ENCODE results near the gene PLCB2.
A peak's percentile ranks its signal among the peaks of the same experiment; 100 is the strongest.

PLCB2 gene

GRCh38 chr15:40336744-40337122 is 29.0 kb upstream of the PLCB2 start:
- intact Hi-C loops (cut with micrococcal nuclease) = no loop called here
- Mint-ChIP-seq H3K4me3 (no peak overlapping the region), H3K4me1 (ENCODE audit: low read depth) (peaks cover 98% of the 10 kb centered on the region), H3K9me3 (no peaks in the 10 kb centered on the region), H3K27me3 (no peaks in the 10 kb centered on the region), H3K27ac (peak overlapping the region; percentile 100), H3K36me3 (ENCODE audit: low read depth) (peaks cover 22% of the 10 kb centered on the region)

GRCh38 chr15:40335938-40336743 is 28.4 kb upstream of the PLCB2 start:
- peak overlapping the region; percentile 100 for H3K27ac Mint-ChIP-seq
- no peaks in the 10 kb centered on the region for H3K27me3 Mint-ChIP-seq
- intact Hi-C loops (cut with micrococcal nuclease) = loop anchor here (2.0 kb wide), 1 partner anchor 51 kb away; no protein-coding TSS in a partner anchor
- peaks cover 95% of the 10 kb centered on the region for H3K4me1 Mint-ChIP-seq (ENCODE audit: low read depth)
- H3K9me3 Mint-ChIP-seq = no peaks in the 10 kb centered on the region
- peak overlapping the region; percentile 18 for H3K4me3 Mint-ChIP-seq
- peaks cover 25% of the 10 kb centered on the region for H3K36me3 Mint-ChIP-seq (ENCODE audit: low read depth)

GRCh38 chr15:40334941-40335795 is 27.4 kb upstream of the PLCB2 start:
- intact Hi-C loops (cut with micrococcal nuclease) = loop anchor here (1.0 to 2.0 kb wide), 3 partner anchors 12 to 50 kb away; partner anchors contain the start of gene INAFM2
- H3K4me3 Mint-ChIP-seq = no peak overlapping the region

GRCh38 chr15:40334541-40334940 is 26.8 kb upstream of the PLCB2 start:
- H3K36me3 Mint-ChIP-seq (ENCODE audit: low read depth) = peaks cover 41% of the 10 kb centered on the region
- H3K4me3 Mint-ChIP-seq = peak overlapping the region; percentile 21
- no peaks in the 10 kb centered on the region for H3K27me3 Mint-ChIP-seq
- H3K9me3 Mint-ChIP-seq = no peaks in the 10 kb centered on the region
- H3K27ac Mint-ChIP-seq = peak overlapping the region; percentile 100
- intact Hi-C loops (cut with micrococcal nuclease) = loop anchor here (1.0 to 2.0 kb wide), 3 partner anchors 11 to 50 kb away; partner anchors contain the start of gene INAFM2
- H3K4me1 Mint-ChIP-seq (ENCODE audit: low read depth) = peaks cover 95% of the 10 kb centered on the region

More at GRCh38 chr15:40334941-40335795, 27.4 kb upstream of the PLCB2 start:
- peaks cover 95% of the 10 kb centered on the region for H3K4me1 Mint-ChIP-seq (ENCODE audit: low read depth)
- H3K36me3 Mint-ChIP-seq (ENCODE audit: low read depth) = peaks cover 35% of the 10 kb centered on the region
- H3K27me3 Mint-ChIP-seq = no peaks in the 10 kb centered on the region
- peak overlapping the region; percentile 100 for H3K27ac Mint-ChIP-seq
- H3K9me3 Mint-ChIP-seq = no peaks in the 10 kb centered on the region

GRCh38 chr15:40333922-40334492 is 26.3 kb upstream of the PLCB2 start:
- peak overlapping the region; percentile 100 for H3K27ac Mint-ChIP-seq
- H3K36me3 Mint-ChIP-seq (ENCODE audit: low read depth) = peaks cover 45% of the 10 kb centered on the region
- H3K4me3 Mint-ChIP-seq = peak overlapping the region; percentile 82
- no peaks in the 10 kb centered on the region for H3K27me3 Mint-ChIP-seq
- intact Hi-C loops (cut with micrococcal nuclease) = loop anchor here (1.0 to 2.0 kb wide), 3 partner anchors 11 to 49 kb away; partner anchors contain the start of gene INAFM2
- H3K9me3 Mint-ChIP-seq = no peaks in the 10 kb centered on the region
- H3K4me1 Mint-ChIP-seq (ENCODE audit: low read depth) = peaks cover 95% of the 10 kb centered on the region

GRCh38 chr15:40332113-40332781 is 24.5 kb upstream of the PLCB2 start:
- Mint-ChIP-seq H3K27ac (peak overlapping the region; percentile 100), H3K9me3 (no peaks in the 10 kb centered on the region), H3K4me1 (ENCODE audit: low read depth) (peaks cover 95% of the 10 kb centered on the region), H3K27me3 (no peaks in the 10 kb centered on the region), H3K36me3 (ENCODE audit: low read depth) (peaks cover 56% of the 10 kb centered on the region), H3K4me3 (peak overlapping the region; percentile 50)
- intact Hi-C loops (cut with micrococcal nuclease) = no loop called here

GRCh38 chr15:40331637-40332036 is 23.9 kb upstream of the PLCB2 start:
- intact Hi-C loops (cut with micrococcal nuclease) = no loop called here

GRCh38 chr15:40331026-40331425 is 23.3 kb upstream of the PLCB2 start:
- Mint-ChIP-seq H3K4me3 (no peak overlapping the region), H3K9me3 (no peaks in the 10 kb centered on the region), H3K27ac (peak overlapping the region; percentile 100), H3K36me3 (ENCODE audit: low read depth) (peaks cover 64% of the 10 kb centered on the region), H3K4me1 (ENCODE audit: low read depth) (peaks cover 95% of the 10 kb centered on the region), H3K27me3 (no peaks in the 10 kb centered on the region)
- intact Hi-C loops (cut with micrococcal nuclease) = no loop called here

More at GRCh38 chr15:40331637-40332036, 23.9 kb upstream of the PLCB2 start:
- H3K4me1 Mint-ChIP-seq (ENCODE audit: low read depth) = peaks cover 95% of the 10 kb centered on the region
- peak overlapping the region; percentile 100 for H3K27ac Mint-ChIP-seq
- peak overlapping the region; percentile 50 for H3K4me3 Mint-ChIP-seq
- H3K36me3 Mint-ChIP-seq (ENCODE audit: low read depth) = peaks cover 62% of the 10 kb centered on the region
- no peaks in the 10 kb centered on the region for H3K27me3 Mint-ChIP-seq
- H3K9me3 Mint-ChIP-seq = no peaks in the 10 kb centered on the region

- peaks cover 94% of the 10 kb centered on the region for H3K4me1 Mint-ChIP-seq (ENCODE audit: low read depth)
Measured at GRCh38 chr15:40330368-40330836, 22.7 kb upstream of the PLCB2 start.

GRCh38 chr15:40329804-40330203 is 22.1 kb upstream of the PLCB2 start:
- H3K36me3 Mint-ChIP-seq (ENCODE audit: low read depth) = peaks cover 72% of the 10 kb centered on the region
- H3K4me3 Mint-ChIP-seq = no peak overlapping the region
- no peaks in the 10 kb centered on the region for H3K27me3 Mint-ChIP-seq
- intact Hi-C loops (cut with micrococcal nuclease) = no loop called here
- H3K9me3 Mint-ChIP-seq = no peaks in the 10 kb centered on the region
- peaks cover 92% of the 10 kb centered on the region for H3K4me1 Mint-ChIP-seq (ENCODE audit: low read depth)
- peak overlapping the region; percentile 100 for H3K27ac Mint-ChIP-seq

More at GRCh38 chr15:40330368-40330836, 22.7 kb upstream of the PLCB2 start:
- Mint-ChIP-seq H3K27me3 (no peaks in the 10 kb centered on the region), H3K27ac (peak overlapping the region; percentile 100), H3K9me3 (no peaks in the 10 kb centered on the region), H3K4me3 (no peak overlapping the region), H3K36me3 (ENCODE audit: low read depth) (peaks cover 66% of the 10 kb centered on the region)
- intact Hi-C loops (cut with micrococcal nuclease) = no loop called here

GRCh38 chr15:40328751-40329150 is 21.0 kb upstream of the PLCB2 start:
- Mint-ChIP-seq H3K36me3 (ENCODE audit: low read depth) (peaks cover 76% of the 10 kb centered on the region), H3K4me1 (ENCODE audit: low read depth) (peaks cover 82% of the 10 kb centered on the region), H3K27me3 (no peaks in the 10 kb centered on the region), H3K9me3 (no peaks in the 10 kb centered on the region), H3K27ac (peak overlapping the region; percentile 100), H3K4me3 (peak overlapping the region; percentile 18)
- intact Hi-C loops (cut with micrococcal nuclease) = no loop called here

GRCh38 chr15:40328176-40328575 is 20.4 kb upstream of the PLCB2 start:
- Mint-ChIP-seq H3K4me3 (peak overlapping the region; percentile 55), H3K27ac (peak overlapping the region; percentile 100), H3K4me1 (ENCODE audit: low read depth) (peaks cover 79% of the 10 kb centered on the region), H3K27me3 (no peaks in the 10 kb centered on the region), H3K36me3 (ENCODE audit: low read depth) (peaks cover 76% of the 10 kb centered on the region), H3K9me3 (no peaks in the 10 kb centered on the region)
- intact Hi-C loops (cut with micrococcal nuclease) = no loop called here

GRCh38 chr15:40327457-40327856 is 19.7 kb upstream of the PLCB2 start:
- Mint-ChIP-seq H3K27me3 (no peaks in the 10 kb centered on the region), H3K36me3 (ENCODE audit: low read depth) (peaks cover 76% of the 10 kb centered on the region), H3K4me3 (peak overlapping the region; percentile 55), H3K9me3 (no peaks in the 10 kb centered on the region), H3K4me1 (ENCODE audit: low read depth) (peaks cover 79% of the 10 kb centered on the region), H3K27ac (peak overlapping the region; percentile 100)
- intact Hi-C loops (cut with micrococcal nuclease) = no loop called here

Measured in dendritic cell treated with granulocyte-macrophage colony-stimulating factor and Interleukin-4, amounts not matched to agents 40 ng/mL and 50 ng/mL, for 4 days (primary cell).